WTC11 (cell line): Measurements from ENCODE around the gene NMUR1. TPM values are rescaled to one million over a fixed set of nuclear protein-coding genes. Genes with fewer than 3 reads are reported as not detected.

Source experiments
- ATAC-seq: fragments of 200-7000 bp; cut with Tn5 transposase; 2 replicates; pipeline ENCODE4 v1.10.0; 2021; ENCODE audit warnings: mild to moderate bottlenecking, moderate library complexity
- CTCF ChIA-PET: fragments of 300-600 bp; sonication (Branson Sonifier 250); formaldehyde crosslinking; loops from one replicate; lab custom pipeline; 2021; ENCODE audit warnings: antibody characterized with exemption; lab: Charles Lee
- POLR2A ChIA-PET: fragments of 350-600 bp; sonication (Branson Sonifier 250); formaldehyde crosslinking; loops from one replicate; lab custom pipeline; 2021; ENCODE audit warnings: antibody characterized with exemption; lab: Charles Lee
- DNase-seq: peaks from one replicate; pipeline ENCODE4 v3.0.0; 2021; ENCODE audit warnings: low spot score
- H3K27ac Mint-ChIP-seq: 2 replicates; pipeline ENCODE4 v1.8.0; 2021; ENCODE audit warnings: mixed read lengths
- H3K27me3 Mint-ChIP-seq: 2 replicates; pipeline ENCODE4 v1.8.0; 2021; ENCODE audit warnings: low read depth, mild to moderate bottlenecking, moderate library complexity, mixed read lengths
- H3K36me3 Mint-ChIP-seq: 2 replicates; pipeline ENCODE4 v1.8.0; 2021; ENCODE audit warnings: mixed read lengths
- H3K4me1 Mint-ChIP-seq: 2 replicates; pipeline ENCODE4 v1.8.0; 2022; ENCODE audit warnings: mixed read lengths
- H3K4me3 Mint-ChIP-seq: 2 replicates; pipeline ENCODE4 v1.8.0; 2021; ENCODE audit warnings: mild to moderate bottlenecking, moderate library complexity, mixed read lengths
- H3K9me3 Mint-ChIP-seq: 2 replicates; pipeline ENCODE4 v1.8.0; 2021; ENCODE audit warnings: mixed read lengths
- ATF1 ChIP-seq: sonication (generic); formaldehyde crosslinking; IDR thresholded peaks from 2 replicates; pipeline ENCODE4 v1.8.1; 2023; ENCODE audit warnings: mild to moderate bottlenecking, moderate library complexity, missing genetic modification reagents
- CREM ChIP-seq: sonication (generic); formaldehyde crosslinking; IDR thresholded peaks from 2 replicates; pipeline ENCODE4 v1.8.1; 2022; ENCODE audit warnings: mild to moderate bottlenecking, missing genetic modification reagents, moderate library complexity
- ELF4 ChIP-seq: sonication (generic); formaldehyde crosslinking; IDR thresholded peaks from 2 replicates; pipeline ENCODE4 v1.8.1; 2022; ENCODE audit warnings: low read depth, mild to moderate bottlenecking, moderate library complexity, missing genetic modification reagents
- ETV6 ChIP-seq: sonication (generic); formaldehyde crosslinking; IDR thresholded peaks from 2 replicates; pipeline ENCODE4 v1.8.1; 2022; ENCODE audit warnings: mild to moderate bottlenecking, missing genetic modification reagents
- HMGA2 ChIP-seq: fragments of 250-450 bp; sonication (Bioruptor Pico); IDR thresholded peaks from 2 replicates; pipeline ENCODE4 v1.4.0; 2021; ENCODE audit warnings: mild to moderate bottlenecking, moderate library complexity
- JUN ChIP-seq: sonication (generic); formaldehyde crosslinking; IDR thresholded peaks from 2 replicates; pipeline ENCODE4 v1.8.0; 2023; ENCODE audit warnings: mild to moderate bottlenecking, missing genetic modification reagents
- MAX ChIP-seq: sonication (generic); formaldehyde crosslinking; IDR thresholded peaks from 2 replicates; pipeline ENCODE4 v1.8.0; 2022; ENCODE audit warnings: mild to moderate bottlenecking, missing genetic modification reagents
- NFATC4 ChIP-seq: fragments of 250-450 bp; sonication (Bioruptor Pico); IDR thresholded peaks from 2 replicates; pipeline ENCODE4 v1.9.0; 2021; ENCODE audit warnings: mild to moderate bottlenecking
- NFE2L1 ChIP-seq: sonication (generic); formaldehyde crosslinking; IDR thresholded peaks from 2 replicates; pipeline ENCODE4 v1.8.1; 2023; ENCODE audit warnings: missing genetic modification reagents
- NR1H2 ChIP-seq: sonication (generic); formaldehyde crosslinking; IDR thresholded peaks from 2 replicates; pipeline ENCODE4 v1.9.0; 2021; ENCODE audit warnings: mild to moderate bottlenecking, moderate library complexity, missing genetic modification reagents
- OVOL2 ChIP-seq: fragments of 250-450 bp; sonication (Bioruptor Pico); IDR thresholded peaks from 2 replicates; pipeline ENCODE4 v1.9.0; 2021; ENCODE audit warnings: mild to moderate bottlenecking, borderline replicate concordance
- PRDM15 ChIP-seq: sonication (generic); formaldehyde crosslinking; IDR thresholded peaks from 2 replicates; pipeline ENCODE4 v1.8.0; 2022; ENCODE audit warnings: missing genetic modification reagents
- RORB ChIP-seq: fragments of 250-450 bp; sonication (Bioruptor Pico); IDR thresholded peaks from 2 replicates; pipeline ENCODE4 v1.9.0; 2021; ENCODE audit warnings: mild to moderate bottlenecking
- TEAD4 ChIP-seq: sonication (generic); formaldehyde crosslinking; IDR thresholded peaks from 2 replicates; pipeline ENCODE4 v1.8.0; 2022; ENCODE audit warnings: mild to moderate bottlenecking, missing genetic modification reagents
- ZNF263 ChIP-seq: sonication (generic); formaldehyde crosslinking; IDR thresholded peaks from 2 replicates; pipeline ENCODE4 v1.8.1; 2022; ENCODE audit warnings: low read depth, mild to moderate bottlenecking, moderate library complexity, missing genetic modification reagents
- ZNF396 ChIP-seq: fragments of 250-450 bp; sonication (Bioruptor Pico); IDR thresholded peaks from 2 replicates; pipeline ENCODE4 v1.8.0; 2021; ENCODE audit warnings: mild to moderate bottlenecking, moderate library complexity, borderline replicate concordance
- total RNA-seq: library from RNA; stranded (reverse); gene quantifications from 3 replicates; pipeline ENCODE4 v1.2.3, GENCODE V29; 2021
- TF ChIP-seq, protein P1 (sequence below): sonication (generic); formaldehyde crosslinking; IDR thresholded peaks from 2 replicates; pipeline ENCODE4 v1.8.1; 2023; ENCODE audit warnings: mild to moderate bottlenecking, missing genetic modification reagents
- TF ChIP-seq, protein P2 (sequence below): sonication (generic); formaldehyde crosslinking; IDR thresholded peaks from 2 replicates; pipeline ENCODE4 v1.8.0; 2023; ENCODE audit warnings: mild to moderate bottlenecking, missing genetic modification reagents
- TF ChIP-seq, protein P3 (sequence below): sonication (generic); formaldehyde crosslinking; IDR thresholded peaks from 2 replicates; pipeline ENCODE4 v1.8.0; 2023; ENCODE audit warnings: missing genetic modification reagents, mild to moderate bottlenecking, borderline replicate concordance
- TF ChIP-seq, protein P4 (sequence below): sonication (generic); formaldehyde crosslinking; conservative IDR thresholded peaks from 2 replicates; pipeline ENCODE4 v1.8.1; 2022; ENCODE audit warnings: mild to moderate bottlenecking, missing genetic modification reagents

NMUR1 gene
- total RNA-seq, 1 experiment from 2014 or later = 0.42 TPM

DNA sequence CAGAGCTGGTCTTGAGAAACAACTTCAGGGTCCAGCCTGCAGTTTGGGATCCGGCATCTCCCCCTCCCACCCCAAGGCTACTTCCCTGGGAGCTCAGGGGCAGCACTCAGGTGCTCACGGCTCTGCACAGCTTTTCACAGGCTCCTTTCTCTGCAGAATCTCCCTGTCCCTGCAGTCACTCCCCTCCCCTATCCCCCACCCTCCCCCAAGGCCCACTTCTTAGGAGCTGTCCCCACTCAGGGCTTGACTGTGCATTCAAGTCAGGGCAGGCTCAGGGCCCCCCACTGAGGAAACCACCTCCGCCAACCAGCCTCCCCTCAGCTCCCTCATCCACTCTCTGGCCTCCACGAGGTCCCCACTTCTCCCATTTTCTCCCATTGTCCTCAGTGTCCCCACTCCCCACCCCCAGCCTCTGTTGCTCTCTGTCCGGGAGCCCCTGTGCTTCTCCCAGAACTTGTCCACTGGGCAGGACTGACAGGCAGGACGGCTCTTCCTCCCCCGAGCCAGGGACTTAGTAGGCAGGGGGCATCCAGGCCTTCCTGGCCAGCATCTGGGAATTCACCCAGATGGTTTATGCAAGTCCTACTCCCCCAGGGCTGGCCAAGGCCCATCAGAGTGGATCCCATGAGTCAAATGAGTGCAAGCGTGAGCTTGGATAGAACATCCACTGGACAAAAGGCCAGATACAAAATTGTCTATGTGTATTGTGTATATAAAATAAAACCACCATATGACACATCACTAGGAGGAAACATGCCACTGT is 7.6 kb downstream of the NMUR1 start (continued):
- TF ChIP-seq, protein P1, sequence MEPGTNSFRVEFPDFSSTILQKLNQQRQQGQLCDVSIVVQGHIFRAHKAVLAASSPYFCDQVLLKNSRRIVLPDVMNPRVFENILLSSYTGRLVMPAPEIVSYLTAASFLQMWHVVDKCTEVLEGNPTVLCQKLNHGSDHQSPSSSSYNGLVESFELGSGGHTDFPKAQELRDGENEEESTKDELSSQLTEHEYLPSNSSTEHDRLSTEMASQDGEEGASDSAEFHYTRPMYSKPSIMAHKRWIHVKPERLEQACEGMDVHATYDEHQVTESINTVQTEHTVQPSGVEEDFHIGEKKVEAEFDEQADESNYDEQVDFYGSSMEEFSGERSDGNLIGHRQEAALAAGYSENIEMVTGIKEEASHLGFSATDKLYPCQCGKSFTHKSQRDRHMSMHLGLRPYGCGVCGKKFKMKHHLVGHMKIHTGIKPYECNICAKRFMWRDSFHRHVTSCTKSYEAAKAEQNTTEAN = no peak
- TF ChIP-seq, protein P2, sequence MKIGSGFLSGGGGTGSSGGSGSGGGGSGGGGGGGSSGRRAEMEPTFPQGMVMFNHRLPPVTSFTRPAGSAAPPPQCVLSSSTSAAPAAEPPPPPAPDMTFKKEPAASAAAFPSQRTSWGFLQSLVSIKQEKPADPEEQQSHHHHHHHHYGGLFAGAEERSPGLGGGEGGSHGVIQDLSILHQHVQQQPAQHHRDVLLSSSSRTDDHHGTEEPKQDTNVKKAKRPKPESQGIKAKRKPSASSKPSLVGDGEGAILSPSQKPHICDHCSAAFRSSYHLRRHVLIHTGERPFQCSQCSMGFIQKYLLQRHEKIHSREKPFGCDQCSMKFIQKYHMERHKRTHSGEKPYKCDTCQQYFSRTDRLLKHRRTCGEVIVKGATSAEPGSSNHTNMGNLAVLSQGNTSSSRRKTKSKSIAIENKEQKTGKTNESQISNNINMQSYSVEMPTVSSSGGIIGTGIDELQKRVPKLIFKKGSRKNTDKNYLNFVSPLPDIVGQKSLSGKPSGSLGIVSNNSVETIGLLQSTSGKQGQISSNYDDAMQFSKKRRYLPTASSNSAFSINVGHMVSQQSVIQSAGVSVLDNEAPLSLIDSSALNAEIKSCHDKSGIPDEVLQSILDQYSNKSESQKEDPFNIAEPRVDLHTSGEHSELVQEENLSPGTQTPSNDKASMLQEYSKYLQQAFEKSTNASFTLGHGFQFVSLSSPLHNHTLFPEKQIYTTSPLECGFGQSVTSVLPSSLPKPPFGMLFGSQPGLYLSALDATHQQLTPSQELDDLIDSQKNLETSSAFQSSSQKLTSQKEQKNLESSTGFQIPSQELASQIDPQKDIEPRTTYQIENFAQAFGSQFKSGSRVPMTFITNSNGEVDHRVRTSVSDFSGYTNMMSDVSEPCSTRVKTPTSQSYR (CRISPR knock-in tag) = no peak
- TF ChIP-seq OVOL2 = no peak
- no peak for TF ChIP-seq HMGA2 (CRISPR knock-in tag)
- TF ChIP-seq CREM (CRISPR knock-in tag) = no peak

DNA sequence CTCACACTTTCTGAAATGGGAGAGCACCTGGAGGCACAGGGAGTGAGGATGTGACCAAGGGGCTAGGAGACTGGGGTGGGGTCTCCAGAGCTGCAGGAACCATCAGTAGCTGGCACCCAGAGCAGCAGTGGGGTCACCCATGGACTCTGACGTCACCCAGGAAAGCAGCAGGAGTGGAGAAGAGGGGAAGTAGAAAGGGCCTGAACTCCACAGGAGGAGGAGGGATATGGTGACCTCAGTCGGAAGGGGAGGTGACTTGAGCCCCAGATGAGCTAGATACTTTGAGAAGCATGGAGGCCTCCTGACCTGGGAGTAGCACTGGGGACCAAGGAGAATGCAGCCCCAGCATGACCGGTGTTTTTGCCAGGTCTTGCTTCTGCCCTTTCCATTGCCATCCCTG is 8.8 kb downstream of the NMUR1 start:
- Mint-ChIP-seq H3K27me3 (no peaks in the 10 kb centered on the region; the same call in 1 of the 2 replicates), H3K27ac (no peak overlapping the region), H3K4me1 (peaks cover 3% of the 10 kb centered on the region; the same call in 1 of the 2 replicates), H3K36me3 (no peaks in the 10 kb centered on the region), H3K4me3 (no peak overlapping the region), H3K9me3 (no peaks in the 10 kb centered on the region)
- no peak for ATAC-seq
- ChIA-PET POLR2A (no interaction called here), CTCF (interaction anchor here (0.7 to 2.1 kb wide), 3 partner anchors 20 to 79 kb away, joined by 3 to 7 read pairs (median 4); no protein-coding TSS in a partner anchor)
- TF ChIP-seq ZNF396 (CRISPR knock-in tag) (no peak), ZNF263 (CRISPR knock-in tag) (no peak), MAX (CRISPR knock-in tag) (no peak), ETV6 (CRISPR knock-in tag) (no peak), RORB (CRISPR knock-in tag) (no peak), NFATC4 (CRISPR knock-in tag) (no peak), TEAD4 (CRISPR knock-in tag) (no peak), ATF1 (CRISPR knock-in tag) (no peak), NR1H2 (no peak), PRDM15 (CRISPR knock-in tag) (no peak), NFE2L1 (CRISPR knock-in tag) (no peak), JUN (no peak), ELF4 (no peak)
- TF ChIP-seq, protein P1 = no peak
- TF ChIP-seq, protein P3, sequence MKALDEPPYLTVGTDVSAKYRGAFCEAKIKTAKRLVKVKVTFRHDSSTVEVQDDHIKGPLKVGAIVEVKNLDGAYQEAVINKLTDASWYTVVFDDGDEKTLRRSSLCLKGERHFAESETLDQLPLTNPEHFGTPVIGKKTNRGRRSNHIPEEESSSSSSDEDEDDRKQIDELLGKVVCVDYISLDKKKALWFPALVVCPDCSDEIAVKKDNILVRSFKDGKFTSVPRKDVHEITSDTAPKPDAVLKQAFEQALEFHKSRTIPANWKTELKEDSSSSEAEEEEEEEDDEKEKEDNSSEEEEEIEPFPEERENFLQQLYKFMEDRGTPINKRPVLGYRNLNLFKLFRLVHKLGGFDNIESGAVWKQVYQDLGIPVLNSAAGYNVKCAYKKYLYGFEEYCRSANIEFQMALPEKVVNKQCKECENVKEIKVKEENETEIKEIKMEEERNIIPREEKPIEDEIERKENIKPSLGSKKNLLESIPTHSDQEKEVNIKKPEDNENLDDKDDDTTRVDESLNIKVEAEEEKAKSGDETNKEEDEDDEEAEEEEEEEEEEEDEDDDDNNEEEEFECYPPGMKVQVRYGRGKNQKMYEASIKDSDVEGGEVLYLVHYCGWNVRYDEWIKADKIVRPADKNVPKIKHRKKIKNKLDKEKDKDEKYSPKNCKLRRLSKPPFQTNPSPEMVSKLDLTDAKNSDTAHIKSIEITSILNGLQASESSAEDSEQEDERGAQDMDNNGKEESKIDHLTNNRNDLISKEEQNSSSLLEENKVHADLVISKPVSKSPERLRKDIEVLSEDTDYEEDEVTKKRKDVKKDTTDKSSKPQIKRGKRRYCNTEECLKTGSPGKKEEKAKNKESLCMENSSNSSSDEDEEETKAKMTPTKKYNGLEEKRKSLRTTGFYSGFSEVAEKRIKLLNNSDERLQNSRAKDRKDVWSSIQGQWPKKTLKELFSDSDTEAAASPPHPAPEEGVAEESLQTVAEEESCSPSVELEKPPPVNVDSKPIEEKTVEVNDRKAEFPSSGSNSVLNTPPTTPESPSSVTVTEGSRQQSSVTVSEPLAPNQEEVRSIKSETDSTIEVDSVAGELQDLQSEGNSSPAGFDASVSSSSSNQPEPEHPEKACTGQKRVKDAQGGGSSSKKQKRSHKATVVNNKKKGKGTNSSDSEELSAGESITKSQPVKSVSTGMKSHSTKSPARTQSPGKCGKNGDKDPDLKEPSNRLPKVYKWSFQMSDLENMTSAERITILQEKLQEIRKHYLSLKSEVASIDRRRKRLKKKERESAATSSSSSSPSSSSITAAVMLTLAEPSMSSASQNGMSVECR (CRISPR knock-in tag) = no peak
- TF ChIP-seq, protein P4, sequence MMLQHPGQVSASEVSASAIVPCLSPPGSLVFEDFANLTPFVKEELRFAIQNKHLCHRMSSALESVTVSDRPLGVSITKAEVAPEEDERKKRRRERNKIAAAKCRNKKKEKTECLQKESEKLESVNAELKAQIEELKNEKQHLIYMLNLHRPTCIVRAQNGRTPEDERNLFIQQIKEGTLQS (CRISPR knock-in tag) = no peak
- DNase-seq = no peak
